ENCODE results near the gene GRIK4.
"Not testable (repeated sequence)": the region's sequence is repeated elsewhere in the genome, so short reads cannot be mapped to it uniquely, and the experiment has no call there.

GRIK4 gene

DNA sequence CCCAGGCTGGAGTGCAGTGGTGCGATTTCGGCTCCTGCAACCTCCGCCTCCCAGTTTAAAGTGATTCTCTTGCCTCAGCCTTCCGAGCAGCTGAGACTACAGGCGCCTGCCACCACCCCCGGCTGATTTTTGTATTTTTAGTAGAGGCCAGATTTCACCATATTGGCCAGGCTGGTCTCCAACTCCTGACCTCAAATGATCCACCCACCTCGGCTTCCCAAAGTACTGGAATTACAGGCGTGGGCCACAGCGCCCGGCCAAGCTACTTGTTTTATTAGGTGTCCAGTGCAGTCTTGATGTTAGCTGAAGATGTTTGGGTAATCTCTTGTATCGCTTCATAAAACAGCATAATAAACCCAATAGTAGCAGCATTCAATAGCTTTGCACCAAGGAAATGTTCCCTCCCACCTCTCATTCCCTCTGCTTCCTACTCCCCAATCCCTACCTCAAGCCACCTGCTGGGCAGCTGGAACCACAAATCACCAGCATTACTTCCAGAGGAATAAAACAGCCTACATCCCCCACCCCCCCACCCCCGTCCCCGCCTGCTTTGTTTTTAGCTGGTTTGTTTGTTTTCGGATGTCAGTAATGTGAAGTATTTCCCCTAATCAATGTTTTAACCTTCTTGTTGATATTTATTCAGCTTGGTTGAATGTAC lies 11.0 kb upstream of the GRIK4 start:
- H2AFZ ChIP-seq (ENCODE audit: low read length), result no peak overlapping the region
- no peaks in the 10 kb centered on the region for H3K79me2 ChIP-seq (ENCODE audit: insufficient read depth, low read length)
- no peak overlapping the region for H3K9ac ChIP-seq (ENCODE audit: low read depth, low read length, poor library complexity, severe bottlenecking)
- no peaks in the 10 kb centered on the region for H3K36me3 ChIP-seq (ENCODE audit: insufficient read depth, low read length)
- H3K4me3 ChIP-seq (ENCODE audit: low read length, poor library complexity, severe bottlenecking), result no peak overlapping the region
- H3K9me3 ChIP-seq (ENCODE audit: insufficient read depth, low read depth, low read length), result no peaks in the 10 kb centered on the region
- H3K4me2 ChIP-seq (ENCODE audit: low read depth, low read length, poor library complexity, severe bottlenecking), result no peak overlapping the region
- no peaks in the 10 kb centered on the region for H3K27me3 ChIP-seq (ENCODE audit: insufficient read depth, low read length, poor library complexity, severe bottlenecking)
- H4K20me1 ChIP-seq (ENCODE audit: insufficient read depth, low read length, poor library complexity, severe bottlenecking), result no peaks in the 10 kb centered on the region
- no peaks in the 10 kb centered on the region for H3F3A ChIP-seq (ENCODE audit: low read depth)
- no peak for TF ChIP-seq EZH2phosphoT487 (IDR thresholded peaks at IDR 0.05; ENCODE audit: borderline replicate concordance)
- TF ChIP-seq, protein P1, sequence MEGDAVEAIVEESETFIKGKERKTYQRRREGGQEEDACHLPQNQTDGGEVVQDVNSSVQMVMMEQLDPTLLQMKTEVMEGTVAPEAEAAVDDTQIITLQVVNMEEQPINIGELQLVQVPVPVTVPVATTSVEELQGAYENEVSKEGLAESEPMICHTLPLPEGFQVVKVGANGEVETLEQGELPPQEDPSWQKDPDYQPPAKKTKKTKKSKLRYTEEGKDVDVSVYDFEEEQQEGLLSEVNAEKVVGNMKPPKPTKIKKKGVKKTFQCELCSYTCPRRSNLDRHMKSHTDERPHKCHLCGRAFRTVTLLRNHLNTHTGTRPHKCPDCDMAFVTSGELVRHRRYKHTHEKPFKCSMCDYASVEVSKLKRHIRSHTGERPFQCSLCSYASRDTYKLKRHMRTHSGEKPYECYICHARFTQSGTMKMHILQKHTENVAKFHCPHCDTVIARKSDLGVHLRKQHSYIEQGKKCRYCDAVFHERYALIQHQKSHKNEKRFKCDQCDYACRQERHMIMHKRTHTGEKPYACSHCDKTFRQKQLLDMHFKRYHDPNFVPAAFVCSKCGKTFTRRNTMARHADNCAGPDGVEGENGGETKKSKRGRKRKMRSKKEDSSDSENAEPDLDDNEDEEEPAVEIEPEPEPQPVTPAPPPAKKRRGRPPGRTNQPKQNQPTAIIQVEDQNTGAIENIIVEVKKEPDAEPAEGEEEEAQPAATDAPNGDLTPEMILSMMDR (conservative IDR thresholded peaks at IDR 0.05; ENCODE audit: low read length), result no peak
- H3K4me1 ChIP-seq (ENCODE audit: insufficient read depth, low read length, poor library complexity, severe bottlenecking), result no peaks in the 10 kb centered on the region
- no peaks in the 10 kb centered on the region for H3K9me2 ChIP-seq (replicated peaks; ENCODE audit: low read depth, low read length)

DNA sequence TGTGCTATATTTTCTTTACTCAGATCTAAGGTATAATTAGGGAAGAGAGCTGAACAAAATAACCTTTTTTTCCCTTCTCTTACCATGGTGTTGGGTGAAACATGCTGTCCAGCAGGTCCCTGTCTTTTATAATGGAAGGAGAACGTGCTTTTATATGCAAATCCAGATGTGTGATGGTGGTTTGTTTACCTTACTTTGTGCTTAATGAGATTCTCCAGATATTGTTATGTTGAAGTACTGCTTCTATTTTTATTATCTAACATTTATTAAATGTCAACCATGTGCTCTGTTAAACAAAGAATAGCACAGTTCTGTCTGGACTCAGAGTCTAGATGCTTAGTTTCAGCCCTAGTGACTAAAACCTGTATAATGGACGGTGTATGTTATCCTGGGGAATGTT lies 10.1 kb upstream of the GRIK4 start:
- H3K79me2 ChIP-seq (ENCODE audit: insufficient read depth, low read length), result no peaks in the 10 kb centered on the region

DNA sequence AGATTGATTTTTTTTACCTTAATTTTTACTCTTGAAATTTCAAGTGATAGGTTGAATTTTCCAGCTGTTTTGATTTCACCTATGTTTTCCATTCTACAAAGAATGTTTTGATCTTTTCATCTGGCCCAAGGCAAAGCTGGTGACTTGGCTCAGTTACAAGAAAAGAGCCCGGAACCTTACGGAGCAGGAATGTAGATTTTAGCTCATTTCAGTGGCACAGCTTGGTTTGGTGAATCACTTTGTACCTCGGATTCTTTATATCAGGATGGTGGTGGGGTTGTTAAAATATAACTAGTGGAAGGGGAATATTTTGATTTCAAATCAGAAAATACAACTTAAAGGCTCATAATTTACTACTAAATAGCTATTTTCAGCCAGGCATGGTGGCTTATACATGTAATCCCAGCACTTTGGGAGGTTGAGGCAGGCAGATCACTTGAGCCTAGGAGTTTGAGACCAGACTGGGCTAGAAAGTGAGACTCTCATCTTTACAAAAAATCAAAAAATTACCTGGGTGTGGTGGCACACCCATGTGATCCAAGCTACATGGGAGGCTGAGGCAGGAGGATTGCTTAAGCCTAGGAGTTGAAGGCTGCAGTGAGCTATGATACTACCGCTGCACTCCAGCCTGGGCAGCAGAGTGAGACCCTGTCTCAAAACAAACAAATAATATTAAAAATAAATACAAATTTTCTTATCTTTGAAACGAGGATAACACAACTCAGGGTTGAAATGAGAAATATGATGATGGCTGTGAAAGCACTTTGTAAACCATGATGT lies 9.4 kb upstream of the GRIK4 start:
- no peaks in the 10 kb centered on the region for H3F3A ChIP-seq (ENCODE audit: low read depth)
- H3K4me2 ChIP-seq (ENCODE audit: low read depth, low read length, poor library complexity, severe bottlenecking), result no peak overlapping the region
- TF ChIP-seq EZH2phosphoT487 (IDR thresholded peaks at IDR 0.05; ENCODE audit: borderline replicate concordance), result no peak
- TF ChIP-seq, protein P1 (conservative IDR thresholded peaks at IDR 0.05; ENCODE audit: low read length), result no peak
- H3K36me3 ChIP-seq (ENCODE audit: insufficient read depth, low read length), result no peaks in the 10 kb centered on the region
- no peak overlapping the region for H3K4me3 ChIP-seq (ENCODE audit: low read length, poor library complexity, severe bottlenecking)
- H3K27me3 ChIP-seq (ENCODE audit: insufficient read depth, low read length, poor library complexity, severe bottlenecking), result no peaks in the 10 kb centered on the region
- H3K79me2 ChIP-seq (ENCODE audit: insufficient read depth, low read length), result no peaks in the 10 kb centered on the region
- H4K20me1 ChIP-seq (ENCODE audit: insufficient read depth, low read length, poor library complexity, severe bottlenecking), result no peaks in the 10 kb centered on the region
- H2AFZ ChIP-seq (ENCODE audit: low read length), result no peak overlapping the region
- no peak overlapping the region for H3K9ac ChIP-seq (ENCODE audit: low read depth, low read length, poor library complexity, severe bottlenecking)
- H3K9me3 ChIP-seq (ENCODE audit: insufficient read depth, low read depth, low read length), result no peaks in the 10 kb centered on the region
- H3K4me1 ChIP-seq (ENCODE audit: insufficient read depth, low read length, poor library complexity, severe bottlenecking), result no peaks in the 10 kb centered on the region
- no peaks in the 10 kb centered on the region for H3K9me2 ChIP-seq (replicated peaks; ENCODE audit: low read depth, low read length)

More for the DNA sequence above, 10.1 kb upstream of the GRIK4 start:
- H2AFZ ChIP-seq (ENCODE audit: low read length), result no peak overlapping the region
- no peaks in the 10 kb centered on the region for H3K9me3 ChIP-seq (ENCODE audit: insufficient read depth, low read depth, low read length)
- no peaks in the 10 kb centered on the region for H3F3A ChIP-seq (ENCODE audit: low read depth)
- no peaks in the 10 kb centered on the region for H3K9me2 ChIP-seq (replicated peaks; ENCODE audit: low read depth, low read length)
- no peaks in the 10 kb centered on the region for H4K20me1 ChIP-seq (ENCODE audit: insufficient read depth, low read length, poor library complexity, severe bottlenecking)
- no peak overlapping the region for H3K4me3 ChIP-seq (ENCODE audit: low read length, poor library complexity, severe bottlenecking)
- H3K4me1 ChIP-seq (ENCODE audit: insufficient read depth, low read length, poor library complexity, severe bottlenecking), result no peaks in the 10 kb centered on the region
- no peaks in the 10 kb centered on the region for H3K36me3 ChIP-seq (ENCODE audit: insufficient read depth, low read length)
- TF ChIP-seq, protein P1 (conservative IDR thresholded peaks at IDR 0.05; ENCODE audit: low read length), result no peak
- no peak for TF ChIP-seq EZH2phosphoT487 (IDR thresholded peaks at IDR 0.05; ENCODE audit: borderline replicate concordance)
- H3K9ac ChIP-seq (ENCODE audit: low read depth, low read length, poor library complexity, severe bottlenecking), result no peak overlapping the region
- no peaks in the 10 kb centered on the region for H3K27me3 ChIP-seq (ENCODE audit: insufficient read depth, low read length, poor library complexity, severe bottlenecking)
- H3K4me2 ChIP-seq (ENCODE audit: low read depth, low read length, poor library complexity, severe bottlenecking), result no peak overlapping the region

DNA sequence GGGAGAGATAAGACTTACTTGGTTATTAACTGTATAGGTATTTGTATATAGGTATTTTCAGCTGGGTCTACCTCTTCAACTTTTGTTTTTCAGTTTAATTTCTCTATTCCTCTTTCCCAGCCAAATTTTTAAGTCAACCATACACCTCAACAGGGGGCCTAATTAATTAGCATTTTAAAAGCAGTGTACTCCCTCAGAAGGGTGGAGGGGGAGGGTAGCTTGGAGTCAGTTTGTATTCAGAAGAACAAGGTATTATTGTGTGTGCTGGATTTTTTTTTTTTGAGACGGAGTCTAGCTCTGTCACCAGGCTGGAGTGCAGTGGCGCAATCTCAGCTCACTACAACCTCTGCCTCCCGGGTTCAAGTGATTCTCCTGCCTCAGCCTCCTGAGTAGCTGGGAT lies 8.0 kb upstream of the GRIK4 start:
- not testable (repeated sequence) for H3K27me3 ChIP-seq (ENCODE audit: insufficient read depth, low read length, poor library complexity, severe bottlenecking); H4K20me1 ChIP-seq (ENCODE audit: insufficient read depth, low read length, poor library complexity, severe bottlenecking); H3F3A ChIP-seq (ENCODE audit: low read depth); H3K9me3 ChIP-seq (ENCODE audit: insufficient read depth, low read depth, low read length); H2AFZ ChIP-seq (ENCODE audit: low read length); H3K4me1 ChIP-seq (ENCODE audit: insufficient read depth, low read length, poor library complexity, severe bottlenecking); H3K4me2 ChIP-seq (ENCODE audit: low read depth, low read length, poor library complexity, severe bottlenecking); H3K9ac ChIP-seq (ENCODE audit: low read depth, low read length, poor library complexity, severe bottlenecking); H3K4me3 ChIP-seq (ENCODE audit: low read length, poor library complexity, severe bottlenecking); H3K79me2 ChIP-seq (ENCODE audit: insufficient read depth, low read length); H3K9me2 ChIP-seq (replicated peaks; ENCODE audit: low read depth, low read length); H3K36me3 ChIP-seq (ENCODE audit: insufficient read depth, low read length)
